Measurements from ENCODE around the gene OSBPL10.
"Not testable (repeated sequence)": the region's sequence is repeated elsewhere in the genome, so short reads cannot be mapped to it uniquely, and the experiment has no call there.

OSBPL10 gene

GRCh38 chr3:31695280-31696008 lies 285.6 kb downstream of the OSBPL10 start:
- Histone ChIP-seq H3K4me3 (ENCODE audit: low read depth, low read length) (no peak overlapping the region), H3K27me3 (ENCODE audit: control insufficient read depth, insufficient read depth, low read length) (no peaks in the 10 kb centered on the region), H2AFZ (no peak overlapping the region), H3K79me2 (no peaks in the 10 kb centered on the region), H3K9me3 (ENCODE audit: control insufficient read depth, low read length) (no peaks in the 10 kb centered on the region), H3K4me2 (ENCODE audit: low read length) (no peak overlapping the region), H3K4me1 (no peaks in the 10 kb centered on the region), H3K9ac (no peak overlapping the region), H3K36me3 (ENCODE audit: control insufficient read depth, insufficient read depth, low read length) (no peaks in the 10 kb centered on the region), H3K27ac (no peak overlapping the region)
- no peak for TF ChIP-seq CTCF (IDR thresholded peaks at IDR 0.05)

GRCh38 chr3:31693346-31693745 lies 287.7 kb downstream of the OSBPL10 start:
- H3K4me2 ChIP-seq (ENCODE audit: low read length), result no peak overlapping the region
- no peaks in the 10 kb centered on the region for H3K4me1 ChIP-seq
- TF ChIP-seq CTCF (IDR thresholded peaks at IDR 0.05), result no peak
- H3K4me3 ChIP-seq (ENCODE audit: low read depth, low read length), result no peak overlapping the region
- no peaks in the 10 kb centered on the region for H3K27me3 ChIP-seq (ENCODE audit: control insufficient read depth, insufficient read depth, low read length)
- H3K9ac ChIP-seq, result no peak overlapping the region
- no peaks in the 10 kb centered on the region for H3K79me2 ChIP-seq
- no peaks in the 10 kb centered on the region for H3K36me3 ChIP-seq (ENCODE audit: control insufficient read depth, insufficient read depth, low read length)
- no peak overlapping the region for H3K27ac ChIP-seq
- H2AFZ ChIP-seq, result no peak overlapping the region
- no peaks in the 10 kb centered on the region for H3K9me3 ChIP-seq (ENCODE audit: control insufficient read depth, low read length)

- Histone ChIP-seq H3K9ac (no peak overlapping the region), H2AFZ (no peak overlapping the region), H3K36me3 (ENCODE audit: control insufficient read depth, insufficient read depth, low read length) (no peaks in the 10 kb centered on the region), H3K27me3 (ENCODE audit: control insufficient read depth, insufficient read depth, low read length) (no peaks in the 10 kb centered on the region), H3K4me3 (ENCODE audit: low read depth, low read length) (no peak overlapping the region), H3K4me1 (no peaks in the 10 kb centered on the region), H3K27ac (no peak overlapping the region), H3K79me2 (no peaks in the 10 kb centered on the region), H3K9me3 (ENCODE audit: control insufficient read depth, low read length) (no peaks in the 10 kb centered on the region), H3K4me2 (ENCODE audit: low read length) (no peak overlapping the region)
- no peak for TF ChIP-seq CTCF (IDR thresholded peaks at IDR 0.05)
These were observed 288.3 kb downstream of the OSBPL10 start for GRCh38 chr3:31692751-31693150.

DNA sequence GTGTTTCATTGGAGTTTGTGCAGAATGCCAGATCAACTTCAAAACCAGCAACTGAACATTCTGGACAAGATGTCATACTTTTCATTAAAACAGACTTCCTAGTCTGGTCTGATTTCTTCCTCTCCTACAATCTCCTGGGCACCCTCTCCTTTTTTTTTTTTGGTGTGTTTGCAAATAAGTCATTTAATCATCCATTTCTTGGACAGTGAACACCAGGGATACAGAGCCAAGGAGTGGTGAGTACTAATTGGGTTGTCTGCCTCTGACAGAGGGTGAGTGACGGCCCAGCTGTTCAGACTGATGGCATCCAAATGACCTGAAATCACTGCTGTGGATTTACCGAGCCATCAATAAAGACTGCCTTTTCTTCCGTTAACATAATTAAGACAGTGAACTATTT lies 290.3 kb downstream of the OSBPL10 start:
- Histone ChIP-seq H3K9me3 (ENCODE audit: control insufficient read depth, low read length) (no peaks in the 10 kb centered on the region), H3K4me2 (ENCODE audit: low read length) (no peak overlapping the region), H2AFZ (no peak overlapping the region), H3K27me3 (ENCODE audit: control insufficient read depth, insufficient read depth, low read length) (no peaks in the 10 kb centered on the region), H3K4me1 (no peaks in the 10 kb centered on the region), H3K9ac (no peak overlapping the region), H3K4me3 (ENCODE audit: low read depth, low read length) (no peak overlapping the region), H3K36me3 (ENCODE audit: control insufficient read depth, insufficient read depth, low read length) (no peaks in the 10 kb centered on the region), H3K79me2 (no peaks in the 10 kb centered on the region), H3K27ac (no peak overlapping the region)
- TF ChIP-seq CTCF (IDR thresholded peaks at IDR 0.05), result no peak

GRCh38 chr3:31689523-31689922 lies 291.5 kb downstream of the OSBPL10 start:
- H3K4me3 ChIP-seq (ENCODE audit: low read depth, low read length); H3K27me3 ChIP-seq (ENCODE audit: control insufficient read depth, insufficient read depth, low read length); H3K4me2 ChIP-seq (ENCODE audit: low read length); H3K36me3 ChIP-seq (ENCODE audit: control insufficient read depth, insufficient read depth, low read length); H2AFZ ChIP-seq; H3K79me2 ChIP-seq; H3K27ac ChIP-seq; H3K9me3 ChIP-seq (ENCODE audit: control insufficient read depth, low read length); H3K4me1 ChIP-seq; H3K9ac ChIP-seq: not testable (repeated sequence)

Measured in parathyroid adenoma (tissue), 2 donors.